GM21526 (cell line): Measurements from ENCODE around the gene LIMK2.
"Not testable (repeated sequence)": the region's sequence is repeated elsewhere in the genome, so short reads cannot be mapped to it uniquely, and the experiment has no call there.

ENCODE experiments used
- ATAC-seq: cut with Tn5 transposase; IDR thresholded peaks from one replicate; pipeline ENCODE4 v1.9.1; 2021; ENCODE audit warnings: moderate library complexity; ENCODE audit not compliant: unreplicated experiment, low FRiP score

The LIMK2 gene

GRCh38 chr22:31287818-31288495, 75.9 kb downstream of the LIMK2 start:
- no peak for ATAC-seq

- no peak for ATAC-seq
Observed at GRCh38 chr22:31288496-31289240, 76.6 kb downstream of the LIMK2 start.

GRCh38 chr22:31289344-31289743, 77.2 kb downstream of the LIMK2 start:
- no peak for ATAC-seq

GRCh38 chr22:31290494-31291471, 78.7 kb downstream of the LIMK2 start:
- peak; percentile 82 for ATAC-seq

- ATAC-seq: no peak
Observed at GRCh38 chr22:31291481-31292235, 79.6 kb downstream of the LIMK2 start.

GRCh38 chr22:31292236-31292989, 80.3 kb downstream of the LIMK2 start, which contains the start of gene PIK3IP1:
Gene PIK3IP1 (minus strand): TSS chr22:31292488. CDS start chr22:31292344, 144 bp downstream.
- peak; percentile 39 for ATAC-seq

- no peak for ATAC-seq
Observed at GRCh38 chr22:31295360-31295759, 83.3 kb downstream of the LIMK2 start.

- ATAC-seq: no peak
Observed at GRCh38 chr22:31295831-31296657, 83.9 kb downstream of the LIMK2 start.

- no peak for ATAC-seq
Observed at GRCh38 chr22:31300896-31301295, 88.8 kb downstream of the LIMK2 start.

GRCh38 chr22:31302006-31302405, 89.9 kb downstream of the LIMK2 start:
- no peak for ATAC-seq

GRCh38 chr22:31302537-31302936, 90.4 kb downstream of the LIMK2 start:
- ATAC-seq: no peak

- no peak for ATAC-seq
Observed at GRCh38 chr22:31305194-31305593, 93.1 kb downstream of the LIMK2 start.

GRCh38 chr22:31308181-31308580, 96.1 kb downstream of the LIMK2 start:
- no peak for ATAC-seq

- ATAC-seq: no peak
Observed at GRCh38 chr22:31313366-31314147, 101.5 kb downstream of the LIMK2 start.

- ATAC-seq: not testable (repeated sequence)
Observed at GRCh38 chr22:31314220-31314619, 102.1 kb downstream of the LIMK2 start.

GRCh38 chr22:31321421-31321820, 109.3 kb downstream of the LIMK2 start:
- ATAC-seq: no peak

- ATAC-seq: no peak
Observed at GRCh38 chr22:31323578-31324550, 111.8 kb downstream of the LIMK2 start.
